Measurements from ENCODE around the gene KCNK4. TPM values are rescaled to one million over a fixed set of nuclear protein-coding genes. Genes with fewer than 3 reads are reported as not detected.

KCNK4 gene
- total RNA-seq, 1 donor from 2014 or later = 0.52 TPM

DNA sequence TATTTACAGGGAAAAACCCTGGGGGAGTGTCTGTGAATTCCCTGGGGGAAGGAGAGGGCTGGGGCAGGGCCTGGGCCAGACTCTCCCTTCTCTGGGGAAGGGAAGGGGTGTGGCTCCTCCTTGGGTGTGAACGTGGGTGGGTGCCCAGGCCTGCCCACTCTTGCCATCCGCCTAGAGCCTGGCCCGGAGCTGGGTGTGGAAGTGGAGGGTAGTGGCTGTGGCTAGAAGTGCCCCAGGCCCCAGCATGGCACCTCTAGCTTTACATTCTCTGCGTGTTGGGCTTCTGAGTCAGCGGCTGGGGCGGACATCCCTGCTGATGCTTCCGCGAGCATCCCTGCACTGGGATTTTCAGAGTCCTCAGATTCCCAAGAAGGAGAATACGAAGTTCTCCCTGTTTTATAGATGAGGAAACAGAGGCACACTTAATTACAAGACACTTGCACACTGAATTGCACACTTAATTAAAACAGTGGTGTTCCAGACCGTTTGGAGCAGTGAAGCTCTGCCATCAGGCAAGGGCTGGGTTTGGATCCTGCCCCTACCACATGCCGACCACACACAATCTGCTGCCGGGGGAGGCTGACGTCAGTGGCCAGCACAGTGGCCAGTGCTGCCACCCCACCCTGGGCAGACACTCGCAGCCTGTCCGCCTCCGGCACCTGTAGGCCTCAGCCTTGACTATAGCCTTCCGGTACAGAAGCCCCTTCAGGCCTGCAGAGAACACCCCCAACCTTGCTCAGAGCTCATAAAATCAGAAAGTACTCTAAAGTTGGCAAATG is 14.3 kb upstream of the KCNK4 start:
- H4K20me1 ChIP-seq (ENCODE audit: insufficient read depth, low read length) = no peaks in the 10 kb centered on the region
- H3K27ac ChIP-seq (ENCODE audit: low read depth, low read length) = peak overlapping the region; percentile 56
- Mint-ChIP-seq H3K4me1 (ENCODE audit: low read depth, unreplicated experiment) (peaks cover 2% of the 10 kb centered on the region), H3K4me3 (ENCODE audit: unreplicated experiment) (no peak overlapping the region), H3K9me3 (ENCODE audit: unreplicated experiment) (no peaks in the 10 kb centered on the region), H3K27ac (ENCODE audit: unreplicated experiment) (peak overlapping the region; percentile 53), H3K36me3 (ENCODE audit: low read depth, unreplicated experiment) (peaks cover 11% of the 10 kb centered on the region), H3K27me3 (ENCODE audit: low read depth, unreplicated experiment) (no peaks in the 10 kb centered on the region)
- H3K36me3 ChIP-seq (ENCODE audit: insufficient read depth, low read length) = no peaks in the 10 kb centered on the region
- H3K4me1 ChIP-seq (ENCODE audit: insufficient read depth, low read length) = peaks cover 8% of the 10 kb centered on the region
- H3K9me3 ChIP-seq (ENCODE audit: insufficient read depth, low read depth, low read length) = no peaks in the 10 kb centered on the region
- no peak overlapping the region for H3K4me3 ChIP-seq (ENCODE audit: insufficient read depth, low read depth, low read length)
- H2AFZ ChIP-seq (ENCODE audit: low read depth, low read length) = no peak overlapping the region
- peak overlapping the region; percentile 36 for H3K4me2 ChIP-seq (ENCODE audit: low read length)
- H3K79me2 ChIP-seq (ENCODE audit: insufficient read depth, low read length) = peaks cover 4% of the 10 kb centered on the region
- H3K27me3 ChIP-seq (ENCODE audit: insufficient read depth, low read length) = no peaks in the 10 kb centered on the region
- H3K9ac ChIP-seq (ENCODE audit: low read length) = peak overlapping the region; percentile 14
- TF ChIP-seq, protein P1, sequence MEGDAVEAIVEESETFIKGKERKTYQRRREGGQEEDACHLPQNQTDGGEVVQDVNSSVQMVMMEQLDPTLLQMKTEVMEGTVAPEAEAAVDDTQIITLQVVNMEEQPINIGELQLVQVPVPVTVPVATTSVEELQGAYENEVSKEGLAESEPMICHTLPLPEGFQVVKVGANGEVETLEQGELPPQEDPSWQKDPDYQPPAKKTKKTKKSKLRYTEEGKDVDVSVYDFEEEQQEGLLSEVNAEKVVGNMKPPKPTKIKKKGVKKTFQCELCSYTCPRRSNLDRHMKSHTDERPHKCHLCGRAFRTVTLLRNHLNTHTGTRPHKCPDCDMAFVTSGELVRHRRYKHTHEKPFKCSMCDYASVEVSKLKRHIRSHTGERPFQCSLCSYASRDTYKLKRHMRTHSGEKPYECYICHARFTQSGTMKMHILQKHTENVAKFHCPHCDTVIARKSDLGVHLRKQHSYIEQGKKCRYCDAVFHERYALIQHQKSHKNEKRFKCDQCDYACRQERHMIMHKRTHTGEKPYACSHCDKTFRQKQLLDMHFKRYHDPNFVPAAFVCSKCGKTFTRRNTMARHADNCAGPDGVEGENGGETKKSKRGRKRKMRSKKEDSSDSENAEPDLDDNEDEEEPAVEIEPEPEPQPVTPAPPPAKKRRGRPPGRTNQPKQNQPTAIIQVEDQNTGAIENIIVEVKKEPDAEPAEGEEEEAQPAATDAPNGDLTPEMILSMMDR (IDR thresholded peaks at IDR 0.05; ENCODE audit: insufficient read depth, low read depth, low read length) = no peak
- no peak for TF ChIP-seq EZH2 (IDR thresholded peaks at IDR 0.05; ENCODE audit: insufficient read depth, low read length)
- peak; percentile 30 for DNase-seq (ENCODE audit: low read depth)
- no peak for FAIRE-seq

DNA sequence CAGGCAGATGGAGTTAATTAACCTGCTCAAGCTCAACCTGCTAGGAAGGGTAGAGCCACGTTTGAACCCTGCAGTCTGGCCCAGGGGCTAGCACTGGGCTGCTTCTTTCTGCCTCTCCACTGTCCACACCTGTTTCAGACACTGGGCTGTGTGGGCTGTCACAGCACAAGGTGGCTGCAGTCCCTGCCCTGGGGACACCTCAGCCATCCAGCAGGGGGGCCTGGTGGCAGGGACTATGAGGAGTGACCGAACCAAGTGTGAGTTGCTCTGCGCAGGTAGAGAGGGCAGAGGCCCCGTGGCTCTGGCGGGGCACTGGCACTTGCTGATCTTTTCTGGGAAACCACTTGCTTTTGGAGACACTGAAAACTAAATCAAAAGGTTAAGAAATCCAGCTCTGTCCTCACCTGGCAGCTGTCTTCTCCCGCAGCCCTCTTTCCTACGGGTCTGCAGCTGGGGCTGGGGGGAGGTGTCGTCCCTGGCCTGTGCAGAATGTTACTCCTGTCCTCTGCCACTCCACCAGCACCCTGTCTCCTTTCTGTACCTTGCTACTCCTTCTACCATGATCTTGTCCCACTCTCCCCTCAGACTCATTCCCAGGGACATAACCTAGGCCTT is 12.4 kb upstream of the KCNK4 start:
- Histone ChIP-seq H3K9me3 (ENCODE audit: insufficient read depth, low read depth, low read length) (no peaks in the 10 kb centered on the region), H3K79me2 (ENCODE audit: insufficient read depth, low read length) (peaks cover 8% of the 10 kb centered on the region), H3K4me2 (ENCODE audit: low read length) (no peak overlapping the region), H2AFZ (ENCODE audit: low read depth, low read length) (no peak overlapping the region), H3K9ac (ENCODE audit: low read length) (no peak overlapping the region), H3K36me3 (ENCODE audit: insufficient read depth, low read length) (no peaks in the 10 kb centered on the region), H3K27ac (ENCODE audit: low read depth, low read length) (no peak overlapping the region), H4K20me1 (ENCODE audit: insufficient read depth, low read length) (no peaks in the 10 kb centered on the region), H3K27me3 (ENCODE audit: insufficient read depth, low read length) (no peaks in the 10 kb centered on the region), H3K4me1 (ENCODE audit: insufficient read depth, low read length) (peaks cover 5% of the 10 kb centered on the region), H3K4me3 (ENCODE audit: insufficient read depth, low read depth, low read length) (no peak overlapping the region)
- Mint-ChIP-seq H3K36me3 (ENCODE audit: low read depth, unreplicated experiment) (peaks cover 11% of the 10 kb centered on the region), H3K27me3 (ENCODE audit: low read depth, unreplicated experiment) (no peaks in the 10 kb centered on the region), H3K4me1 (ENCODE audit: low read depth, unreplicated experiment) (no peaks in the 10 kb centered on the region), H3K4me3 (ENCODE audit: unreplicated experiment) (no peak overlapping the region), H3K9me3 (ENCODE audit: unreplicated experiment) (no peaks in the 10 kb centered on the region), H3K27ac (ENCODE audit: unreplicated experiment) (no peak overlapping the region)
- no peak for DNase-seq (ENCODE audit: low read depth)
- FAIRE-seq = no peak
- TF ChIP-seq, protein P1 (IDR thresholded peaks at IDR 0.05; ENCODE audit: insufficient read depth, low read depth, low read length) = no peak
- TF ChIP-seq EZH2 (IDR thresholded peaks at IDR 0.05; ENCODE audit: insufficient read depth, low read length) = no peak

Measured in astrocyte (in vitro differentiated cells and primary cell).